Measurements from ENCODE around the gene ASTL. TPM values are rescaled to one million over a fixed set of nuclear protein-coding genes. Genes with fewer than 3 reads are reported as not detected.
"Not testable (repeated sequence)": the region's sequence is repeated elsewhere in the genome, so short reads cannot be mapped to it uniquely, and the experiment has no call there.

The ASTL gene
- total RNA-seq, 1 donor from 2014 or later: not detected

DNA sequence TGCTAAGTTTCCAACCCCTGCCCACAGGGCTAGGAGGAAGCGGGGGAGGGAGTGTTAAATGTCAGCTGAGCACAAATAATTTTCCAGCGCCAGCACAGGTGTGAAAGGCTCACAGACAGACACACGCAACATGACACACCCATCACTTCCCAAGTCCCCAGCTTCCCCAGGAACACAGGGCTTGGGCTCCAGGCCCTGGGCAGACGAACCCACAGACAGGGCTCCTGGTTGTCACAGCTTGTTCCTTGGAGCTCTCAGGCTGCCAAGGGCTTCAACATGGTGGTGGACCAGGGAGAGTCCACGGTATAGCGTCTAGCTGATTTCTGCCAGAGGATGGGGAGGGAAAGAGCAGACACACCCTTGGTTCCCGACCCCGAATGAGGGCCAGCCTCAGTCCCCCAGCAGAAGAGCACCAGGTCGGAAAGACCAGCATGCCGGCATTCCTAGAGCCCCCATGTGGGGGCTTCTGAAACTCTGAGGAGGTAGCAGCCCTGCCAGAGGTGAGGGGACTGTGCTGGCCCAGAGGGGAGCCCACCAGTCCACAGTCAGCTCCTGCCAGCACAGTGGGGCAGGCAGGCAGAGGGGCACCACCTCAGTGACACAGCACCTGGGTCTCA lies 5.0 kb upstream of the ASTL start:
- Mint-ChIP-seq H3K27me3 (ENCODE audit: unreplicated experiment) (peaks cover 18% of the 10 kb centered on the region), H3K4me3 (ENCODE audit: unreplicated experiment) (no peak overlapping the region), H3K9me3 (ENCODE audit: unreplicated experiment) (no peaks in the 10 kb centered on the region), H3K27ac (ENCODE audit: unreplicated experiment) (no peak overlapping the region), H3K36me3 (ENCODE audit: low read depth, unreplicated experiment) (no peaks in the 10 kb centered on the region), H3K4me1 (ENCODE audit: unreplicated experiment) (peaks cover 8% of the 10 kb centered on the region)
- no peak for DNase-seq (ENCODE audit: low spot score)
- TF ChIP-seq CTCF (IDR thresholded peaks at IDR 0.05; ENCODE audit: unreplicated experiment): no peak

DNA sequence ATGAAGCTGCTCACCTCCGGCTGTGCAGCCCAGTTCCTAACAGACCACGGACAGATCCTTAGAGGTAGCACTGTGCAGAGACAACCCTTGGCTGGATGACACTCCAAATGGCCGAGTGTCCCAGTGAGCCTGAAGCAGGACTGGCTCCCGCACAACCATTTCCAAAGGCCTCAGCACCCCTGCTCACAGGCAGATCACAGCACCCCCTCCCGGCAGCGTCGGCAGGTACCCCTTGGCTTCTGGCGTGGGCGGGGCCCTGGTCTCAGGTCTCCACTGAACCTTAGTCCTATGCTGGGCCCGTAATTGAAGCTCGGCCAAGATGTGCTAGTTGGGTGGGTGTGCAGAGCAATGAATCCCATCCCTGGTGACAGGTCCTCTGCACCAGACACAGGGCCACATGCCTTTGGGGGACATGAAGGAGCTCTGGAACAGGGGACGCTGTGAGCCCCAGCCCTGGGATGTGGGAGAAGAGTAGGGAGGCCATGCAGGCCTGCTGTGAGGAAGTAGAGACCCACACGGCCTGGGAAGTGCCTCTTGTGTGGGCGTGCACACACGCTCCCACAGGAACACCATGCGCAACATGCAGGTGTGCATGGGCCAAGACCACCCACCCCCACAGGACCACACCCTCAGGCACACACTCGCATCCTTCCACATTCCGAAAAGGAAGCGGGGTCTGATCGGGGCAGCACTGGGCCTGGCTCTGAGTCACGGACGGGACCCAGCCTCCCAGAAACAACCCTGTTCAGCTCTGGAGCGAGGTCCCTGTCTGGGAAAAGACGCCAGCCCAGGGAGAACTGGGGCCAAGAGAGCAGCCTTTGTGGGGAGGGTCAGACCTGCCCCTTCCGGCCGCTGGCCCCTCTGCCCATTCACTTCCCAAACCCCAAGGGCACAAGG lies 4.2 kb upstream of the ASTL start:
- Mint-ChIP-seq H3K9me3 (ENCODE audit: unreplicated experiment) (no peaks in the 10 kb centered on the region), H3K27ac (ENCODE audit: unreplicated experiment) (no peak overlapping the region), H3K36me3 (ENCODE audit: low read depth, unreplicated experiment) (no peaks in the 10 kb centered on the region), H3K4me1 (ENCODE audit: unreplicated experiment) (peaks cover 8% of the 10 kb centered on the region), H3K4me3 (ENCODE audit: unreplicated experiment) (no peak overlapping the region), H3K27me3 (ENCODE audit: unreplicated experiment) (peaks cover 18% of the 10 kb centered on the region)
- no peak for DNase-seq (ENCODE audit: low spot score)
- no peak for TF ChIP-seq CTCF (IDR thresholded peaks at IDR 0.05; ENCODE audit: unreplicated experiment)

DNA sequence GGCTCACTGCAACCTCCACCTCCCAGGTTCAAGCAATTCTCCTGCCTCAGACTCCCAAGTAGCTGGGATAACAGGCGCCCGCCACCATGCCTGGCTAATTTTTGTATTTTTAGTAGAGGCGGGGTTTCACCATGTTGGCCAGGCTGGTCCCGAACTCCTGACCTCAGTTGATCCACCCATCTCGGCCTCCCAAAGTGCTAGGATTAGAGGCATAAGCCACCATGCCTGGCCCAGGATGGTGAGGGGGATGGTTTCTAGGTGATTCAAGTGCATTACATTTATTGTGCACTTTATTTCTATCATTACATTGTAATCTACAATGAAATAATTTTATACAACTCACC lies 3.3 kb upstream of the ASTL start:
- peaks cover 14% of the 10 kb centered on the region for H3K27me3 Mint-ChIP-seq (ENCODE audit: unreplicated experiment)
- H3K4me1 Mint-ChIP-seq (ENCODE audit: unreplicated experiment); H3K36me3 Mint-ChIP-seq (ENCODE audit: low read depth, unreplicated experiment); DNase-seq (ENCODE audit: low spot score); H3K4me3 Mint-ChIP-seq (ENCODE audit: unreplicated experiment); H3K27ac Mint-ChIP-seq (ENCODE audit: unreplicated experiment); H3K9me3 Mint-ChIP-seq (ENCODE audit: unreplicated experiment): not testable (repeated sequence)

DNA sequence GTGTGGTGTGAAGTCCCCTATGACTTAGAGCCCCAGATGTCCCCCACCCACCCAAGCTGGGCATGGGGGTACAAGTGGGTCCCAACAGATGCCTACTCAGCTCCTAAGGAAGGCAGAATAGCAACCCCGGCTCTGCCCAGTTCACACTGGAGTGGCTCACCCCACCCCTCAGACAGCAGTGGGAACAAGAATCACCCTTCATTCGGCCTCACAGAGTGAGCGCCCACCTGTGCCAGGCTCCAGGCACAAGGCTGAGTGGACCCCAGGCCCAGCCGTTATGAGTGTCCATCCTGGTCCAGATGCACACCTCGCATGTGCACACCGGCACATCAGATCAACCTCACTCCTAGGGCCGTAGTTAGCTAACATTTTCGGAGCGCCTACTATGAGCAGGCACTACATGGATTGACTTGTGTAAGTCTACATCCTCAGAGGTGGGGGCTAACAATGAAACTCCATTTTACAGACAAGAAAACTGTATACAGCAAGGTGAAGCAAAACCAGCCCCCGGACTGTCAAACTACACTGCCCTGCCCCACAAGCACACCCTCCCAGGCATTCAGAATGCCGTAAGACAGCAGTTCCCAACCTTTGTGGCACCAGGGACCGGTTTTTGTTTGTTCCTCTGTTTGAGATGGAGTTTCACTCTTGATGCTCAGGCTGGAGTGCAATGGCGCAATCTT lies 2.8 kb upstream of the ASTL start:
- Mint-ChIP-seq H3K36me3 (ENCODE audit: low read depth, unreplicated experiment) (no peaks in the 10 kb centered on the region), H3K4me3 (ENCODE audit: unreplicated experiment) (no peak overlapping the region), H3K9me3 (ENCODE audit: unreplicated experiment) (no peaks in the 10 kb centered on the region), H3K4me1 (ENCODE audit: unreplicated experiment) (peaks cover 8% of the 10 kb centered on the region), H3K27me3 (ENCODE audit: unreplicated experiment) (peaks cover 11% of the 10 kb centered on the region), H3K27ac (ENCODE audit: unreplicated experiment) (no peak overlapping the region)
- no peak for TF ChIP-seq CTCF (IDR thresholded peaks at IDR 0.05; ENCODE audit: unreplicated experiment)
- DNase-seq (ENCODE audit: low spot score): no peak

- Mint-ChIP-seq H3K27ac (ENCODE audit: unreplicated experiment) (no peak overlapping the region), H3K4me3 (ENCODE audit: unreplicated experiment) (no peak overlapping the region), H3K9me3 (ENCODE audit: unreplicated experiment) (no peaks in the 10 kb centered on the region), H3K36me3 (ENCODE audit: low read depth, unreplicated experiment) (no peaks in the 10 kb centered on the region), H3K4me1 (ENCODE audit: unreplicated experiment) (peaks cover 6% of the 10 kb centered on the region), H3K27me3 (ENCODE audit: unreplicated experiment) (peaks cover 14% of the 10 kb centered on the region)
- TF ChIP-seq CTCF (IDR thresholded peaks at IDR 0.05; ENCODE audit: unreplicated experiment): no peak
- DNase-seq (ENCODE audit: low spot score): no peak
Observed at GRCh38 chr2:96139181-96139758, 968 bp upstream of the ASTL start.
